IPS DF 6.9 (cell line): Measurements from ENCODE around the gene SLC35B1.

Source experiments
- DNase-seq: peaks from one replicate; pipeline ENCODE4 v3.0.0-alpha.2; 2013; ENCODE audit warnings: low read depth, low spot score
- H3K27ac ChIP-seq: one replicate; pipeline ENCODE4 v1.5.1; 2013; ENCODE audit warnings: low read length, control low read depth
- H3K27me3 ChIP-seq: 2 replicates; pipeline ENCODE4 v1.6.1; 2013; ENCODE audit warnings: mild to moderate bottlenecking, low read length; ENCODE audit not compliant: control insufficient read depth, insufficient read depth
- H3K36me3 ChIP-seq: 2 replicates; pipeline ENCODE4 v1.6.1; 2013; ENCODE audit warnings: low read length; ENCODE audit not compliant: control insufficient read depth, insufficient read depth
- H3K4me1 ChIP-seq: 2 replicates; pipeline ENCODE4 v1.6.1; 2013; ENCODE audit warnings: low read length; ENCODE audit not compliant: control insufficient read depth, insufficient read depth
- H3K4me3 ChIP-seq: 2 replicates; pipeline ENCODE4 v1.5.1; 2013; ENCODE audit warnings: mild to moderate bottlenecking, low read length
- H3K9me3 ChIP-seq: 2 replicates; pipeline ENCODE4 v1.6.1; 2013; ENCODE audit warnings: low read length, inconsistent platforms; ENCODE audit not compliant: control insufficient read depth, insufficient read depth
- WGBS: extraction: QIAGEN DNeasy Blood & Tissue Kit; methylation state at CpG from one replicate; pipeline ENCODE4 v1.1.7; 2013; ENCODE audit warnings: mixed read lengths, missing lambda C conversion rate; ENCODE audit not compliant: insufficient read length, insufficient coverage; 5-methylcytosine and 5-hydroxymethylcytosine counted together

Gene SLC35B1

DNA sequence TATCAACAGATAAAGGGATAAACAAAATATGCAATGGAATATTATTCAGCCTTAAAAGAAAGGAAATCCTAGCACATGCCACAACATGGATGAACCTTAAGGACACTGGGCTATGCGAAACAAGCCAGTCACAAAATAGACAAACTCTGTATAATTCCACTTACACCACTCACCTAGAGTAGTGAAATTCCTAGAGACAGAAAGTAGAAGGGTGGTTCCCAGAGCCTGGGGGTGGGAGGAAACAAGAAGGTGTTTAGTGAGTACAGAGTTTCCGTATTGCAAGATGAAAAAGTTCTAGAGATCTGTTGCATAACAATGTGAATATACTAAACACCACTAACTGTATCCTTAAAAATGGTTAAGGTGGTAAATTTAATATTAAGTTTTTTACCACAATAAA lies 39.9 kb downstream of the SLC35B1 start:
- no peak overlapping the region for H3K4me3 ChIP-seq
- WGBS: no CpG with 5 or more reads among the region's 2 CpGs
- H3K27ac ChIP-seq: no peak overlapping the region
- H3K36me3 ChIP-seq: no peaks in the 10 kb centered on the region
- no peaks in the 10 kb centered on the region for H3K9me3 ChIP-seq
- DNase-seq: no peak
- H3K4me1 ChIP-seq: peaks cover 1% of the 10 kb centered on the region; the same call in 1 of the 2 replicates
- H3K27me3 ChIP-seq: no peaks in the 10 kb centered on the region

DNA sequence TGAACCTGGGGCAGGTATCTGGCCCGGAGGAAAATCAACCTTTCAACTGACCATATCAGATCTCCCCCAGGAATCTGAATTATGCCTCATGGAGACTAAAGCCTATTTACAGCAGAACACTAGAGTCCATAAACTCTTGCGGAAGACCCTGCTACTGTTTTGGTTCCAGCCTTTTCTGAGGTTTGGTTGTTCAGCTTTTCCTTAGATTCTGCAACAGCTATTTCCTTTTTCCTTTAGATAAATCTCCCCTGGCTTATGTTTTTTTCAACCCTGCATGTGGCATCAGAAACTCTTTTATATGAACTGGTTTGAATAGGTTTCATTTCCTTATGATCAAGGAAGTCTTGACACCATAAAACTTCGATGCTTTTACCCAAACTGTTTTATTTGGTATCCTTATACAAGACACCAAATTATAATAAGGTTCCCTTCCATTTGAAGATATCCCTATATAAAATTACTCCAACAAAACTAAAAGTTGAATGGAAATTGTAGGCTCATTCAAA lies 43.0 kb downstream of the SLC35B1 start:
- WGBS: no CpG with 5 or more reads among the region's 3 CpGs
- Histone ChIP-seq H3K9me3 (no peaks in the 10 kb centered on the region), H3K4me3 (no peak overlapping the region), H3K4me1 (peaks cover 2% of the 10 kb centered on the region; the same call in 1 of the 2 replicates), H3K36me3 (no peaks in the 10 kb centered on the region), H3K27ac (no peak overlapping the region), H3K27me3 (no peaks in the 10 kb centered on the region)
- DNase-seq: no peak

DNA sequence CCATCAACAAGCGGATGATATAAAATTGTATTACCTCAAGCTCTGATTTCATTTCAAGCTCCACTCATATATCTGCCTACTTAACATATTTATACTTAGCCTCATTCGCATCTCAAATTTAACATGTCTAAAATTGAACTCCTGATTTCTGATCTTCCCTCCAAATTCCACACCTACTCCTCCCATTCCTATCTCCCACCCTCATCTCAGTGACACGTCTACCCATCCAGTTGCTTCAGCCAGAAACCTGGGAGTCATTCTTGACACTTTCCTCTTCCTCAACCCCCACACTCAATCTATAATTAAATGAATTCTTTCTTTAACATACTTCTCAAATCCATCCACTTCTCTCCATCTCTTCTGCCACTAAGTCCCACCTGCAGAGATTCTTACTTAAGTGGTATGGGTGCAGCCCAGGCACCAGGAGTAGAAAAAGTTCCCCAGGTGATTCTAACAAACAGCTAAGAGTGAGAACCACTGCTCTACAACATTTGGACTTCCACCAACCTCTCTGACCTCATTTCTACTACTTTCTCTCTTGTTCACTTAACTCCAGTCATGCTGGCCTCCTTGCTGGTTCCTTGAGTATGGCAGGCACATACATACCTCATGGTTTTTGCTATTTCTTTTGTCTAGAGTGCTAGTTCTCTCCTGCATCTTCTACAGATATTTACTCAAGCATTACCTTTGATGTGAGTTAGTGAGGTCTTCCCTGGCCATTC lies 47.9 kb downstream of the SLC35B1 start:
- H3K27me3 ChIP-seq: no peaks in the 10 kb centered on the region
- H3K36me3 ChIP-seq: no peaks in the 10 kb centered on the region
- H3K9me3 ChIP-seq: no peaks in the 10 kb centered on the region
- H3K27ac ChIP-seq: no peak overlapping the region
- H3K4me3 ChIP-seq: no peak overlapping the region
- peaks cover 2% of the 10 kb centered on the region; the same call in 1 of the 2 replicates for H3K4me1 ChIP-seq
- DNase-seq: no peak
- 100% methylated on average over 1 of the region's 3 CpGs for WGBS

DNA sequence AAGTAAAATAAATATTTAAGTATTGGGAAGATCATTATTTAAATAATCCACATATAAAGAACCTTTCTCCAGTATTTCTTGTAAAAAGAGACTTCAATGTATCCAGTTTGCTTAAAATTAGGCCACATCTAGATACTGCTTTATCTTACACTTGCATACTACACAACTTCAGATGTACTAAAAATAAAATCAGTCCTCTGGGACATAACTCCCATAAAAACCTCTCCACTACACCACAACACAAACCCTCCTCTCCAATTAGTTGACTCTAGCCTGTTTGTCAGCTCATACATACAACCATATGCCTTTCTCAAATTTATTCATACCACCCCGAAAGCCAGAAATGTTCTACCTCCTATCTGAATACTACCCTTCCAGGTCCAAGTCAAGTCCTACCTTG lies 51.5 kb downstream of the SLC35B1 start:
- Histone ChIP-seq H3K9me3 (no peaks in the 10 kb centered on the region), H3K4me3 (no peak overlapping the region), H3K27me3 (no peaks in the 10 kb centered on the region), H3K4me1 (no peaks in the 10 kb centered on the region), H3K27ac (no peak overlapping the region), H3K36me3 (no peaks in the 10 kb centered on the region)
- WGBS: no CpG with 5 or more reads among the region's 1 CpG
- no peak for DNase-seq
